Uterus (tissue), 4 donors: ENCODE data around the gene MICU2. TPM values are rescaled to one million over a fixed set of nuclear protein-coding genes. Genes with fewer than 3 reads are reported as not detected.

Source experiments
- DNase-seq, 2 donors: peaks; one replicate each; pipeline ENCODE4 v3.0.0-alpha.2; 2019 to 2020
- H3K27ac ChIP-seq, 2 donors: fragments of 200-600 bp; sonication (generic); 1 replicate in 1 of 2; 2 replicates in 1 of 2; pipeline ENCODE4 v1.5.1; 2016 to 2018
- H3K27me3 ChIP-seq, 2 donors: fragments of 200-600 bp; sonication (generic); one replicate each; pipeline ENCODE4 v1.5.1; 2018 to 2019; ENCODE audit warnings: control low read depth in 1 of 2
- H3K36me3 ChIP-seq, 2 donors: fragments of 200-600 bp; sonication (generic); one replicate each; pipeline ENCODE4 v1.5.1; 2019; ENCODE audit warnings: control low read depth in 1 of 2
- H3K4me1 ChIP-seq, 2 donors: fragments of 200-600 bp; sonication (generic); one replicate each; pipeline ENCODE4 v1.5.1; 2018 to 2019; ENCODE audit warnings: control low read depth in 1 of 2
- H3K4me3 ChIP-seq, 2 donors: fragments of 200-600 bp; sonication (generic); 1 replicate in 1 of 2; 2 replicates in 1 of 2; pipeline ENCODE4 v1.5.1; 2018 to 2019; ENCODE audit warnings: mild to moderate bottlenecking in 1 of 2
- H3K9me3 ChIP-seq, 2 donors: fragments of 200-600 bp; sonication (generic); one replicate each; pipeline ENCODE4 v1.5.1; 2019; ENCODE audit warnings: control low read depth in 1 of 2
- CTCF ChIP-seq, 4 experiments: fragments of 200-600 bp in 2 of 4; fragments of 450-650 bp in 2 of 4; sonication (generic) in 2 of 4; IDR thresholded peaks; one replicate each; pipeline ENCODE4 v1.5.1; 2016 to 2019; ENCODE audit warnings: antibody characterized with exemption in 4 of 4, mild to moderate bottlenecking in 2 of 4, moderate library complexity in 1 of 4
- POLR2A ChIP-seq, 2 donors: fragments of 450-650 bp; IDR thresholded peaks; one replicate each; pipeline ENCODE4 v1.6.1; 2016; ENCODE audit warnings: antibody characterized with exemption in 2 of 2, mild to moderate bottlenecking in 1 of 2, moderate library complexity in 1 of 2
- intact Hi-C: fragments of 100-400 bp; cut with DNase I; formaldehyde crosslinking; loops from one replicate; pipeline ENCODE4 v1.15.1; 2023; ENCODE audit warnings: low total_unique reads
- total RNA-seq, 4 donors: library from RNA; depleted of rRNA in 3 of 4; stranded (reverse); fragments of >200 nt in 3 of 4; gene quantifications; one replicate each; pipeline versions ENCODE4 v1.1.0 to v1.2.4, GENCODE V29; 2014 to 2023
- donor health status: DM: yes; HTN: yes; CAD: no.

MICU2 gene
- total RNA-seq, 4 donors from 2014 or later = 19.4 to 141 (median 36.8) TPM

- Histone ChIP-seq H3K4me3 (no peak overlapping the region), H3K27me3 (no peaks in the 10 kb centered on the region), H3K4me1 (no peaks in the 10 kb centered on the region), H3K36me3 (no peaks in the 10 kb centered on the region), H3K9me3 (no peaks in the 10 kb centered on the region), H3K27ac (no peak overlapping the region)
- intact Hi-C loops = no loop called here
- TF ChIP-seq CTCF (IDR thresholded peaks at IDR 0.05) (no peak), POLR2A (IDR thresholded peaks at IDR 0.05) (no peak)
- DNase-seq = no peak
Measured at GRCh38 chr13:21531455-21531854, 72.5 kb downstream of the MICU2 start.

DNA sequence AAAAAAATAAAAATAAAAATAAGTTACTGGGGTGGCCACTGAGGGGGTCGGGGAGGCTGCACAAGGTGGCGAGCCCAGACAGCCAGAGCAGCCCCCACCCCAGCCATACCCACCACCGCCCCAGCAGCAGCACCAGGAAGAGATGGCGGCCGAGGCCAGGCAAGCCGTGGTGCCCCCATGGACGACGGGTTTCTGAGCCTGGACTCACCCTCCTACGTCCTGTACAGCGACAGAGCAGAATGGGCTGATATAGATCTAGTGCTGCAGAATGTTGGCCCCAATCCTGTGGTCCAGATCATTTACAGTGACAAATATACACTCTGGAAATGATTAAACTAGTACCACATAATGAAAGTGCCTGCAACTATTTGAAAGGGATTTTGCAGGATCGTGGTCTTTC is 73.3 kb downstream of the MICU2 start:
- Histone ChIP-seq H3K4me3 (no peak overlapping the region), H3K27me3 (no peaks in the 10 kb centered on the region), H3K27ac (no peak overlapping the region), H3K9me3 (no peaks in the 10 kb centered on the region), H3K4me1 (no peaks in the 10 kb centered on the region), H3K36me3 (no peaks in the 10 kb centered on the region)
- no peak for TF ChIP-seq CTCF (IDR thresholded peaks at IDR 0.05)
- no peak for TF ChIP-seq POLR2A (IDR thresholded peaks at IDR 0.05)
- no peak for DNase-seq
- intact Hi-C loops = no loop called here

DNA sequence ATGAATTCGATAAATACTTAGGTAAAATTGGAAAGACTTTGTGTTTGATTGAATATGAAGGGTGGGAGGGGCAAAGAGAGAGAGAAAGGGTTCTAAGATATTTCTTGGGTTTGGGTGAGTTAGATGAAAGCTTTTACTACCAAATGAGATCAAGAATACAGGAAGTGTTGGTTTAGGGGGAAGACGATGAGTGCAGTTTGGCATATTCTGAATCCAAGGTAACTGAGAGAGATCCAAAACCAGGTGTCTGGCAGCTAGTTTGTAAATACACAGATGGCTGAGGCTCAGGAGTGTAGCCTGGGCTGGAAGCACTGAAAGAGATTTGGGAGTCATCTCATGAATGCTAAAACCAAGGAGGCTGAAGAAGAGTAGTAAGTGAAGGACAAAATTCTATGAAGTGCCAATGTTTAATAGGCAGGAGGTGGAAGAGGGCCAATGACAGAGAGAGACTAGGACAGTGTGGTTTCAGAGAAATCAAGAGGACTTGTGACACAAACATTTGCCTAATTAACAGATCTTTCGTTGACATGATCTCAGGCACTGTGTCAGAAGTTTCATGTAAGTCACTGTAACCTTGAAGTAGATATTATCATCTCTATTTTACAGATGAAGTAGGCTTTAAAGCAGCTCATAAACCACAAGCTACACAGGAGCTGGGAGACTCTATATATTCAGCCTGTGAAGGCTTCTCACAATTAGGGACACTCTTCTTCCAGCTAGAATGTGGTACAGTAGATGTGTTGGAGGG is 74.7 kb downstream of the MICU2 start:
- Histone ChIP-seq H3K4me3 (no peak overlapping the region), H3K27me3 (no peaks in the 10 kb centered on the region), H3K27ac (no peak overlapping the region), H3K36me3 (no peaks in the 10 kb centered on the region), H3K9me3 (no peaks in the 10 kb centered on the region), H3K4me1 (no peaks in the 10 kb centered on the region)
- intact Hi-C loops = no loop called here
- TF ChIP-seq CTCF (IDR thresholded peaks at IDR 0.05) (no peak), POLR2A (IDR thresholded peaks at IDR 0.05) (no peak)
- DNase-seq = no peak

- H3K9me3 ChIP-seq = no peaks in the 10 kb centered on the region
- no peak overlapping the region for H3K27ac ChIP-seq
- intact Hi-C loops = no loop called here
- H3K4me1 ChIP-seq = no peaks in the 10 kb centered on the region
- no peak for DNase-seq
- no peak overlapping the region for H3K4me3 ChIP-seq
- H3K27me3 ChIP-seq = no peaks in the 10 kb centered on the region
- no peaks in the 10 kb centered on the region for H3K36me3 ChIP-seq
- TF ChIP-seq CTCF (IDR thresholded peaks at IDR 0.05) = no peak
- no peak for TF ChIP-seq POLR2A (IDR thresholded peaks at IDR 0.05)
Measured at GRCh38 chr13:21528616-21529015, 75.4 kb downstream of the MICU2 start.

- TF ChIP-seq CTCF (IDR thresholded peaks at IDR 0.05) = no peak
- intact Hi-C loops = no loop called here
- no peak overlapping the region for H3K27ac ChIP-seq
- H3K4me1 ChIP-seq = no peaks in the 10 kb centered on the region
- H3K4me3 ChIP-seq = no peak overlapping the region
- no peaks in the 10 kb centered on the region for H3K27me3 ChIP-seq
- no peaks in the 10 kb centered on the region for H3K9me3 ChIP-seq
- no peaks in the 10 kb centered on the region for H3K36me3 ChIP-seq
- no peak for DNase-seq
Measured at GRCh38 chr13:21526707-21527540, 77.0 kb downstream of the MICU2 start.
